HL-60 (cell line): ENCODE measurements around the gene PRSS56.

Experiments used
- DNase-seq, 2 experiments: peaks; one replicate each; pipeline ENCODE4 v3.0.0-alpha.2; 2010 to 2020; ENCODE audit warnings: low read depth in 1 of 2, low spot score in 1 of 2
- H3K27ac ChIP-seq: fragments of 250-450 bp; sonication (Bioruptor Pico); replicated peaks from 2 replicates; pipeline ENCODE4 v1.5.1; 2020; ENCODE audit warnings: mild to moderate bottlenecking, moderate library complexity
- H3K27me3 ChIP-seq: fragments of 250-450 bp; sonication (Bioruptor Pico); 2 replicates; pipeline ENCODE4 v1.5.1; 2021; ENCODE audit warnings: mild to moderate bottlenecking, moderate library complexity; ENCODE audit not compliant: insufficient read depth, poor library complexity, severe bottlenecking
- H3K4me3 ChIP-seq: replicated peaks from 2 replicates; pipeline ENCODE4 v1.5.1; 2011; ENCODE audit warnings: mild to moderate bottlenecking, control low read depth, low read length; ENCODE audit not compliant: insufficient read depth
- GABPA ChIP-seq: IDR thresholded peaks from 2 replicates; pipeline ENCODE4 v1.6.1; 2012; ENCODE audit warnings: low read depth
- POLR2AphosphoS5 ChIP-seq: IDR thresholded peaks from 2 replicates; pipeline ENCODE4 v1.6.1; 2012; ENCODE audit warnings: low read depth
- REST ChIP-seq: IDR thresholded peaks from 2 replicates; pipeline ENCODE4 v1.6.1; 2012; ENCODE audit warnings: low read depth; ENCODE audit not compliant: insufficient replicate concordance
- SPI1 ChIP-seq: IDR thresholded peaks from 2 replicates; pipeline ENCODE4 v1.6.1; 2012; ENCODE audit warnings: low read depth, mild to moderate bottlenecking, borderline replicate concordance
- TF ChIP-seq, protein P1 (sequence below): IDR thresholded peaks from one replicate; pipeline ENCODE4 v1.5.1; 2011; ENCODE audit warnings: low read length, control low read depth, inconsistent platforms; ENCODE audit not compliant: insufficient read depth

The PRSS56 gene

GRCh38 chr2:232492963-232493700 is 27.1 kb upstream of the PRSS56 start:
- TF ChIP-seq SPI1 = no peak
- no peak for TF ChIP-seq GABPA
- TF ChIP-seq, protein P1, sequence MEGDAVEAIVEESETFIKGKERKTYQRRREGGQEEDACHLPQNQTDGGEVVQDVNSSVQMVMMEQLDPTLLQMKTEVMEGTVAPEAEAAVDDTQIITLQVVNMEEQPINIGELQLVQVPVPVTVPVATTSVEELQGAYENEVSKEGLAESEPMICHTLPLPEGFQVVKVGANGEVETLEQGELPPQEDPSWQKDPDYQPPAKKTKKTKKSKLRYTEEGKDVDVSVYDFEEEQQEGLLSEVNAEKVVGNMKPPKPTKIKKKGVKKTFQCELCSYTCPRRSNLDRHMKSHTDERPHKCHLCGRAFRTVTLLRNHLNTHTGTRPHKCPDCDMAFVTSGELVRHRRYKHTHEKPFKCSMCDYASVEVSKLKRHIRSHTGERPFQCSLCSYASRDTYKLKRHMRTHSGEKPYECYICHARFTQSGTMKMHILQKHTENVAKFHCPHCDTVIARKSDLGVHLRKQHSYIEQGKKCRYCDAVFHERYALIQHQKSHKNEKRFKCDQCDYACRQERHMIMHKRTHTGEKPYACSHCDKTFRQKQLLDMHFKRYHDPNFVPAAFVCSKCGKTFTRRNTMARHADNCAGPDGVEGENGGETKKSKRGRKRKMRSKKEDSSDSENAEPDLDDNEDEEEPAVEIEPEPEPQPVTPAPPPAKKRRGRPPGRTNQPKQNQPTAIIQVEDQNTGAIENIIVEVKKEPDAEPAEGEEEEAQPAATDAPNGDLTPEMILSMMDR = no peak
- no peak for TF ChIP-seq POLR2AphosphoS5
- no peak for TF ChIP-seq REST
- DNase-seq = no peak
- peaks cover 21% of the 10 kb centered on the region for H3K27me3 ChIP-seq
- H3K4me3 ChIP-seq = no peak overlapping the region
- H3K27ac ChIP-seq = no peak overlapping the region

DNA sequence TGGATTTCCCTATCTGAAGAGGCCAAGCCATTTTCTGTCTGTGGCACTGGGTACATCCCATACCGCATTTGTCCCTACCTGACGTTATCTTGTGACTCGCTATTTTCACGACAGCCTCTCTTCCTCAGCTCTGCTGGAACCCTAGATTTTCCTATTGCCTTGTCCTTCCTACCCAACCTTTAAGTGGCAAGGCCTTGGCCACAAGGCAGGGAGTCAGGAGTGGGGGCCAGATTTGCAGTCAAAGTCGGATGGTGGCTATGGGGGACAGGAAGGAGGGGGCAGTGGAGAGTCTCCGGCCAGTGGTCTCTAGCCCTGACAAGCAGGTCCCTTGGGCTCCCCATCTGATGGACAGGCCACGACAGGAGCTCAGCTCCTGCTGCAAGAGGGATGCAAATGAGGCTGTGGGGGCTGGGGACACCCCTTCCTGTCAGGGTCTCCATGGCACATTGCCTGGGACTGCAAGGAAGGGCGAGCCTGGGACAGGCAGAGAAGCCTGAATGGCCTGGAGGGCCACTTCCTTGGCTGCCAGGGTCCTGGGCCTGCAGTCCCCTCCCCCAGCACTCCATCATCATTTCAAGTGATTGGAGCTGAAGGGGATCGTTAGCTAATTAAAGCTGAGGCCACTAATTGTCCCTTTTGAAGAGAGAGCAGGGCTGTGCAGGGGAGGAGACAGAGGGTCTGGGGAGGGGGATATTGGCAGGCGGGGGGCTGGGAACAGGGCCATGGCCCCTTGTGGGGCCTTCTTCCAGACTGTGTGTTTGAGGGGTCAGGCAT is 26.3 kb upstream of the PRSS56 start:
- Histone ChIP-seq H3K27ac (no peak overlapping the region), H3K27me3 (peaks cover 15% of the 10 kb centered on the region), H3K4me3 (no peak overlapping the region)
- TF ChIP-seq, protein P1 = no peak
- TF ChIP-seq REST (no peak), POLR2AphosphoS5 (no peak), SPI1 (no peak)
- no peak for DNase-seq

- Histone ChIP-seq H3K4me3 (no peak overlapping the region), H3K27ac (no peak overlapping the region), H3K27me3 (peaks cover 14% of the 10 kb centered on the region)
- no peak for DNase-seq
- TF ChIP-seq GABPA (no peak), REST (no peak), SPI1 (no peak), POLR2AphosphoS5 (no peak)
- TF ChIP-seq, protein P1 = no peak
Measured at GRCh38 chr2:232494542-232494941, 25.6 kb upstream of the PRSS56 start.
